GM10266 (cell line): ENCODE results near the gene ZFP36L2.

Experiments used
- DNase-seq: peaks from one replicate; pipeline ENCODE4 v3.0.0; 2012; ENCODE audit errors: extremely low spot score
- TF ChIP-seq, protein P1 (sequence below): IDR thresholded peaks from 2 replicates; pipeline ENCODE4 v1.5.1; 2012; ENCODE audit warnings: mild to moderate bottlenecking, low read depth; ENCODE audit not compliant: control insufficient read depth, insufficient read depth; ENCODE audit errors: missing control alignments

ZFP36L2 gene

DNA sequence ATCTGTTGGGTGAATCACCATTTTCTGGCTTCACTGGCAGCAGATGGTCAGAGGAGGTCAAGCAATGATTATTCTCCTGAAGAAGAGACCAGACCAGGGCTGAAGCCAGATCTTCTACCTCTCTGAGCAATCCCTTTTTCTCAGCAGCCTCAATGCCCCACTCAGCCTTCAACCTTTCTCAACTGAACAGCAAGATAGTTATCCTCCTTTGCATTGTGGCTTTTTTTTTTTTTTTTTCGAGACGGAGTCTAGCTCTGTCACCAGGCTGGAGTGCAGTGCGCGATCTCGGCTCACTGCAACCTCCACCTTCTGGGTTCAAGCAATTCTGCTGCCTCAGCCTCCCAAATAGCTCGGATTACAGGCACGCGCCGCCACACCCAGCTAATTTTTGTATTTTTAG, 50.5 kb downstream of the ZFP36L2 start:
- TF ChIP-seq, protein P1, sequence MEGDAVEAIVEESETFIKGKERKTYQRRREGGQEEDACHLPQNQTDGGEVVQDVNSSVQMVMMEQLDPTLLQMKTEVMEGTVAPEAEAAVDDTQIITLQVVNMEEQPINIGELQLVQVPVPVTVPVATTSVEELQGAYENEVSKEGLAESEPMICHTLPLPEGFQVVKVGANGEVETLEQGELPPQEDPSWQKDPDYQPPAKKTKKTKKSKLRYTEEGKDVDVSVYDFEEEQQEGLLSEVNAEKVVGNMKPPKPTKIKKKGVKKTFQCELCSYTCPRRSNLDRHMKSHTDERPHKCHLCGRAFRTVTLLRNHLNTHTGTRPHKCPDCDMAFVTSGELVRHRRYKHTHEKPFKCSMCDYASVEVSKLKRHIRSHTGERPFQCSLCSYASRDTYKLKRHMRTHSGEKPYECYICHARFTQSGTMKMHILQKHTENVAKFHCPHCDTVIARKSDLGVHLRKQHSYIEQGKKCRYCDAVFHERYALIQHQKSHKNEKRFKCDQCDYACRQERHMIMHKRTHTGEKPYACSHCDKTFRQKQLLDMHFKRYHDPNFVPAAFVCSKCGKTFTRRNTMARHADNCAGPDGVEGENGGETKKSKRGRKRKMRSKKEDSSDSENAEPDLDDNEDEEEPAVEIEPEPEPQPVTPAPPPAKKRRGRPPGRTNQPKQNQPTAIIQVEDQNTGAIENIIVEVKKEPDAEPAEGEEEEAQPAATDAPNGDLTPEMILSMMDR = no peak
- DNase-seq = no peak

DNA sequence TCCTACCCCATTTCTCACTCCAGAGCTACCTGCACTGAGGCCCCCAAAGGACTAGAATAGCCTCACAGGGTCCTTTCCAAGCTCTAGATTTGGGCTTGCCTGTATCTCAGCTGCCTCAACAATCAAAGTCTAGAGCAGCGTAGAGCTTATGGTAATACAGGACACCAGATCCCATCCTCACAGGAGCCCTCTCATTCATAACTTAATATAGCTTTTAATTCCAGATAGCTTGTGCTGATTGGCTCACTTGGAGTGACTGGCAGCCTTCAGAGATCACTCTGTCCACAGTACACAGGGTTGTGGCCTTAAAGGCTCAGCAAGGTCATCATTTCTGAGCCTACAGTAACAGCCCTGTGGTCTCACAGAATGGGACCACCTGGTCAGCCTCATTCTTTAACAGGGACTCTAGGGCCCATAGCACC, 51.4 kb downstream of the ZFP36L2 start:
- DNase-seq = no peak
- TF ChIP-seq, protein P1 = no peak

DNA sequence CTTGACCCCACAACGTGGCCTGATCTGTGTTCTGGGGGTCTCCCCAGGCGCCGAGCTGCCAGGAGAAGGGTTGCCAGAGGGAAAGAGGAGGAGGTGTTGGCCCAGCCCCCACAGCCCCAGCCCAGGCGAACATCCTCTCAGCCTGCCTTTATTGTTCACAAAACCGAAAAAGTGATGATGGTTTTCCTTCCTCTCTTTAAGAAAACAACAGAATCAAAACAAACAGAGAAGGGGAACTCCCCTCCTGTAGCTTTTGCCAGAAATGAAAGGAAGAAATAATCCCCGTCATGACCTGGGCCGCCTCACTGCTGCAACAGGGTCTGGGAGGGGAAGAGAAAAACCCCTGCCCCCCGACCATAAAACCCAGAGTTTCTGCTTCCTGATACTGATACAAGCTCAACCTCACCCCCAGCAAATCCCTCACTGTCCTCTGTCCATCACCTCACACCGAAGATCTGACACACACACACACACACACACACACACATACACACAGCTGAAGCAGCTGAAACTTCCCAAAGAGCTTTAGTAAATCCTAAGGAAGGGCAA, 52.0 kb downstream of the ZFP36L2 start:
- TF ChIP-seq, protein P1 = no peak
- DNase-seq = peak; percentile 83
